Measurements from ENCODE around the gene ZC3H12D. TPM values are rescaled to one million over a fixed set of nuclear protein-coding genes. Genes with fewer than 3 reads are reported as not detected.

The ZC3H12D gene
- total and polyA plus RNA-seq, 2 of the 13 experiments (the other 11 are each of a cell fraction or from before 2014, with no cell fraction given), result 1.2 to 2.7 TPM

DNA sequence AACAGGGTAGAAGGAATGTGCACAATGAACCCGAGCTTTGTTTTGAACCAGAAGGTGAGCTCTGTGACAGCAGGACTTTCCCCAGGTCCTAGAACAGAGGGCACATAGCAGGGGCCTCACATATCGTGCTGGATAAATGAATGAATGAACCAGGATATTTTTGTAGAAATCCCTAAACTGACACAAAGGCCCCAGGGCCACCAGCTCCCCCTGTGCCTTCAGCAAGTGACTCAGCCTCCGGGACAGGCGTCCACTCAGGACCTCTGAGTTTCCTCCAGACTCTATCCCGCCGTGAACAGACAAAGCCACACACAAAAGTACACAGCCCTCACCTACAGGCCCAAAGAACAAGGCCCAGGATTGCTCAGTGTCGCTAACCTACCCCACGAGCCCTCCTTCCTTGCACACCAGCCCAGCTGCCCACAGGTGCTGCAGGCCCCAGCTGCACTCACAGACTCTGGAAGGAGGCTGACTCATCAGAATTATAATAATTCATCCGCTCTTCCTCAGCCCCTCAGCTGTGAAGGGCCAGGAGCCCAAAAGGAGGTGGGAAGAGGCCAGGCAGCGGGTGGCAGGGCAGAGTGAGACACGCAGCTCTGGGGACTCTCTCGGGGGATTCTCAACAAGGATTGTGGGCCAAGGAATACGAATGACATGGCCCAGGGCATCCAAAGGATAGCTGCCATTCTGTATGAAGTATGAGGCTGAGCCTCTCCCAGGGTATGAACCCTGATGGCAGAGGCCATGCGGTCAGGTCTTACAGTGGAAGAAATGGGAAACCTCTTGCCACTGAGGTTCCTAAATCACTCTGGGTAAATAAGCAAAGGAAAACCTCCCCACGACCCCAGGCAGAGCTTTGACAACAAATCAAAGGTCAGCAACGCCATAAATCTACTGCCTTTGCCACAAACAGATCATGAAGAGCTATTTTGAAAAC is 43.8 kb downstream of the ZC3H12D start (continued):
- TF ChIP-seq, protein P1, sequence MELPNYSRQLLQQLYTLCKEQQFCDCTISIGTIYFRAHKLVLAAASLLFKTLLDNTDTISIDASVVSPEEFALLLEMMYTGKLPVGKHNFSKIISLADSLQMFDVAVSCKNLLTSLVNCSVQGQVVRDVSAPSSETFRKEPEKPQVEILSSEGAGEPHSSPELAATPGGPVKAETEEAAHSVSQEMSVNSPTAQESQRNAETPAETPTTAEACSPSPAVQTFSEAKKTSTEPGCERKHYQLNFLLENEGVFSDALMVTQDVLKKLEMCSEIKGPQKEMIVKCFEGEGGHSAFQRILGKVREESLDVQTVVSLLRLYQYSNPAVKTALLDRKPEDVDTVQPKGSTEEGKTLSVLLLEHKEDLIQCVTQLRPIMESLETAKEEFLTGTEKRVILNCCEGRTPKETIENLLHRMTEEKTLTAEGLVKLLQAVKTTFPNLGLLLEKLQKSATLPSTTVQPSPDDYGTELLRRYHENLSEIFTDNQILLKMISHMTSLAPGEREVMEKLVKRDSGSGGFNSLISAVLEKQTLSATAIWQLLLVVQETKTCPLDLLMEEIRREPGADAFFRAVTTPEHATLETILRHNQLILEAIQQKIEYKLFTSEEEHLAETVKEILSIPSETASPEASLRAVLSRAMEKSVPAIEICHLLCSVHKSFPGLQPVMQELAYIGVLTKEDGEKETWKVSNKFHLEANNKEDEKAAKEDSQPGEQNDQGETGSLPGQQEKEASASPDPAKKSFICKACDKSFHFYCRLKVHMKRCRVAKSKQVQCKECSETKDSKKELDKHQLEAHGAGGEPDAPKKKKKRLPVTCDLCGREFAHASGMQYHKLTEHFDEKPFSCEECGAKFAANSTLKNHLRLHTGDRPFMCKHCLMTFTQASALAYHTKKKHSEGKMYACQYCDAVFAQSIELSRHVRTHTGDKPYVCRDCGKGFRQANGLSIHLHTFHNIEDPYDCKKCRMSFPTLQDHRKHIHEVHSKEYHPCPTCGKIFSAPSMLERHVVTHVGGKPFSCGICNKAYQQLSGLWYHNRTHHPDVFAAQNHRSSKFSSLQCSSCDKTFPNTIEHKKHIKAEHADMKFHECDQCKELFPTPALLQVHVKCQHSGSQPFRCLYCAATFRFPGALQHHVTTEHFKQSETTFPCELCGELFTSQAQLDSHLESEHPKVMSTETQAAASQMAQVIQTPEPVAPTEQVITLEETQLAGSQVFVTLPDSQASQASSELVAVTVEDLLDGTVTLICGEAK (IDR thresholded peaks at IDR 0.05), result no peak
- TF ChIP-seq, protein P1 (CRISPR knock-in tag; IDR thresholded peaks at IDR 0.05), result no peak

Data from HepG2 (cell line).